Activated CD8-positive, alpha-beta memory T cell treated with anti-CD3 and anti-CD28 coated beads for 24 hours (primary cell): ENCODE results near the gene DOCK4.

ENCODE experiments used
- DNase-seq: peaks from one replicate; pipeline ENCODE4 v3.0.0-alpha.2; 2020

Gene DOCK4

DNA sequence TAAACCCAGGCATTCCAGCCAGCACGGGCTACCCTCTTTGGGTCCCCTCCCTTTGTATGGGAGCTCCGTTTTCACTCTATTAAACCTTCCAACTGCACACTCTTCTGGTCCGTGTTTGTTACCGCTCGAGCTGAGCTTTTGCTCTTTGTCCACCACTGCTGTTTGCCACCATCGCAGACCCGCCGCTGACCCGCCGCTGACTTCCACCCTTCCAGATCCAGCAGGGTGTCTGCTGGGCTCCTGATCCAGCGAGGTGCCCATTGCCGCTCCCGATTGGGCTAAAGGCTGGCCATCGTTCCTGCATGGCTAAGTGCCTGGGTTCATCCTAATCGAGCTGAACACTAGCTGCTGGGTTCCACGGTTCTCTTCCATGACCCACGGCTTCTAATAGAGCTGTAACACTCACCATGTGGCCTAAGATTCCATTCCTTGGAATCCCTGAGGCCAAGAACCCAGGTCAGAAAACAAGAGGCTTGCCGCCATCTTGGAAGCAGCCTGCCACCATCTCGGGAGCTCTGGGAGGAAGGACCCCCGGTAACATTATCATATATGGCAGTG is 14.8 kb upstream of the DOCK4 start:
- DNase-seq, result no peak

DNA sequence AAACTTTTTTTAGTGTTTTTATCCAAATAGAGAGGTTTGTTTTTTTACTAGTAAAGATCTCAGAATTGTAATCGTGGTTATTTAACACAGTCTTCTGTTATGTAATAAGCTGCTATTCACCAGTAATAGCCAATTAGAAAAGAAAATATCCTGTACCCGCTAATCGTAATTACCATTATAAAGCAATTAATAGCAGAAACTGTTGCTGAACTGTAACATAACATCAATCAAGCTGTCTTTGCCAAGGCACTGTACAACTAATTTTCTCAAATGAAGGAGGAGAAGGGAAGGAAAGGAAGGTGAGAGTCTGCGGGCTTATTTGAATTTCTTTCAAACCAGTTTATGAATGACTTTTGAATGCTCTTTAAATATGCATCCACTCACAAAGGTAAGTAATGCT is 9.6 kb upstream of the DOCK4 start:
- DNase-seq, result no peak

DNA sequence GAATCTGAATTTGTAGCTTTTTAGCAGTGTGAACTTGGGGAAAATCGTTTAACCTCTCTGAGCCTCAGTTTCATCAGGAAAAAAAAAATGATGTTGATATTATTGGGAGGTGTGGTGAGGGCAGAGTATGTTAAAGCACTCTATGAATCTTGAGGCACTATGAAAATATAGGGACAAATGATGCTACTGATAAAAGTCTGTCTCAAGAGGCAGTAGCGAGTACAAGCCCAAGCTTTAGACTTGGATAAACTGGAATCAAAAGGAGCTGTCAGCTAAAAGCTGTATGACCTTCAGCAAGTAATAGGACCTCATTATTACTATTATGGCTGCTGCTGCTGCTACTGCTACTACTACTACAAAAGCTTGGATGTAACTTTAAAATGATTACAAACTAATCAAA is 8.7 kb upstream of the DOCK4 start:
- DNase-seq, result no peak

DNA sequence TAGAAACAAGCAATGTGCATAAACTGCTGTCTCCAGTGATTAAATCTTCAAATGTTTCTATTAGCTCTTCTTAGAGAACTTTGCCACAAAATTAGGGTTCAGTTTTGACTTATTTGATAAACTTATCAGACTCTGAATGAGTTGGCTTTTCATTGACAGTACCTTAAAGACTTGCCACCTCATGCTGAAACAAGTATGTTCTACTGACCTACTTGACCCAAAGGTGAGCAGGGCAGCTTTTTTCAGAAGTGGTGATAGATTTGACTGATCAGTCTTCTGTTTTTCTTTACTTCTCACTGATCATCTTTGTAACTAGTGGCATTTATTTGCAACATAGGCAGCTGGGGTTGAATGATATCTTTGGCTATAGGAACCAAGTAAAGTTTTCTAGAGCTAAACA is 8.1 kb upstream of the DOCK4 start:
- DNase-seq, result no peak

DNA sequence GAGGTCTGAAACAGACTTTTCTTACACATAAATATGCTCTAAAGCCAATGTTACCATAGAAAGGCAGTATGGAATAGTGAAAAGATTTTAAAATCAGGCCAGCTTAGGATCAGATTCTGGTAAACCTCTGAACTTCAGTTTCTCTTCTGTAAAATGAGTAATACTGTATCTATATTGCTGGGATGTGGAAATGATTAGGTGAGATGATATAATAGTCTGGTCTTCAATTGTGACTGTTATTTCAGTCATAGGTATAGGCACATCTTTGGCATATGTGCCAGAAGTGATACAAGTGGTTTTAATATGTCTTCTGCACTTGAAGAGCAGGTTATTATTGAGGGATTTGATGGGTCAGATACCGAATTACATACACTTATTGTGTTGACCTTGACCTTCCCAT is 7.5 kb upstream of the DOCK4 start:
- DNase-seq, result no peak

DNA sequence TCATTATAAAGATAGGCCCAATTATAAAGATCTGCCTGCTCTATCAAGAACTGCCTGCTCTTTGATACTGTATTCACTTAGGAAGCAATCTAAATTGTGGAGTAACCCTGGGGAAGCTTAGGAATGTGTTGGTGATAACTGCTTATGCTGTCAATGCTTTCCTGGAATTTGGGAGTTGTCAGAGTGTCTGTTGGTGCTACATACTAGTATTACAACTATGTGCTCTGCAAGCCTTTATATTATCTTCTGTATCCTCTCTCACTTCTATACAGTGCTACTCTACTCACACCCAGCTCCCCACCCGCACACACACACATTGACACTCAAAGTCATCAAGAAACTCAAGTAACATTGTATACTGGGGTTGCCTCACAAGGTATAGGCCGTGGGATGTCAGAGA is 6.4 kb upstream of the DOCK4 start:
- DNase-seq, result no peak

DNA sequence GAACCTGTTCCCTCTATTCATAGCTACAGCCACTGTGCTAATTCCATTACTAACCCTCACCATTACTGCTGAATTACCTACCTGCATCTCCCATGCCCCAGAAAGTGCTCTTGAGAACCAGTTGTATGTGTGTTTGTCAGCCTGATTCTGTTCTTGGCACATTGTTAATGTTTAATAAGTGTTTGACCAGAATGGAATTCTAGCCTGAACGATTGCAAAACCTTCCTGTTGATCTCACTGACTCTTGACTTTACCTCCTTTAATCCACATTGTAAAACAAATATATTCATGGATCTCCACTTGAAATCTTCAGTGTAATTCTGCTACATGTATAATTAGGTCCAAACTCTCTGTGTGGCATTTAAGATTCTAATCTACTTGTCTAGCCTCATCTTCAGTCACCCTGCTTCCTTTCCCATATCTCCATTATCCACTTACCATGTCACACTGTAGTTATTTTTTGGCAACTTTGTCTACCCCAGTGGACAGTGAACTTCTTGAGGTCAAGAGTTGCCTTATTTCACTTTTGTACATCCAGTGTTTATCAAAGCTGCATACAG is 5.2 kb upstream of the DOCK4 start:
- DNase-seq, result no peak

DNA sequence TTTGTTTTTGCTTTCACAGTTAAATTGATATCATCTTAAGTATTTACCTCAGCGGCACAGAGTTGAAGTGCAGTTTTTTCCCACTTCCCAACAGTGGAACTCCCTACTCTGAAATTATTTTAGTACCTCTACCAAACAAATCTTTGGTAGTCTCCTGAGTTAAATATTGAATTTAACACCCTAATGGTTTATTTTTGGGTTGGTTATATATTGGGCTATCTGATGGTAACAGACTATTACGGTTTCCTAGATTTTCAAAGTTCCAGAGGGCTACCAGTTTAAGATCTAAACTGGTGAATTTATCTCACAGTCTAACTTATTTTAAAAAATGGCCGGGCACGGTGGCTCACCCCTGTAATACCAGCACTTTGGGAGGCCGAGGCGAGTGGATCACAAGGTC is 1.6 kb upstream of the DOCK4 start:
- DNase-seq, result no peak

DNA sequence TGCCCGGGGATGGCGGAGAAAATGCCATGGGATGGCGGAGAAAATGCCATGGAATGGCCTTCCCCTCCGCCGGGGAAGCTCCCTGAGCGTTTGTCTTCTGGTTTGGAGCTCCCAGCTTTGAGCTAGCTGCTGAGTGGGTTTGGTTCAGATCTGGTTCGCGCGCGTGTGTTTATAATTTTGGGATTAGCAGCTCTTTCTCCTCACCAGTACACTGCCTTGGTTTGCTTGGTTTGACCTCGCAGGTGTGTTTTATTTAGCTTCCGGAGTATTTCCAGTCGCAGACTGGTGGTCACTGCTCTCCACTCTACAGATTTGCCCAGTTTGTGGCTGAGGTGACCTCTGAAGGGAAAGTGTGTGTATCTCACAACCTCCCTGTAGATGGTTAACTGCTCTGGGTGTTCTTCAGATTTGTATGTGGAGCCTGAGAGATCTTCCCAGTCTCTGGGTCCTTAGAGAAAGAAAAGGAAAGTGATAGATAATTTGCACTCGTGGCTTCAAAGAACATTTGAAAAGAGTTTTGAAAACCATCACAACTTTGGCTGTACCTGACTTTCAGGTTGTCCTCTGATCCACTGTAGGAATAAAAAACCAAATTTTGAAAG is 893 bp upstream of the DOCK4 start:
- no peak for DNase-seq

DNA sequence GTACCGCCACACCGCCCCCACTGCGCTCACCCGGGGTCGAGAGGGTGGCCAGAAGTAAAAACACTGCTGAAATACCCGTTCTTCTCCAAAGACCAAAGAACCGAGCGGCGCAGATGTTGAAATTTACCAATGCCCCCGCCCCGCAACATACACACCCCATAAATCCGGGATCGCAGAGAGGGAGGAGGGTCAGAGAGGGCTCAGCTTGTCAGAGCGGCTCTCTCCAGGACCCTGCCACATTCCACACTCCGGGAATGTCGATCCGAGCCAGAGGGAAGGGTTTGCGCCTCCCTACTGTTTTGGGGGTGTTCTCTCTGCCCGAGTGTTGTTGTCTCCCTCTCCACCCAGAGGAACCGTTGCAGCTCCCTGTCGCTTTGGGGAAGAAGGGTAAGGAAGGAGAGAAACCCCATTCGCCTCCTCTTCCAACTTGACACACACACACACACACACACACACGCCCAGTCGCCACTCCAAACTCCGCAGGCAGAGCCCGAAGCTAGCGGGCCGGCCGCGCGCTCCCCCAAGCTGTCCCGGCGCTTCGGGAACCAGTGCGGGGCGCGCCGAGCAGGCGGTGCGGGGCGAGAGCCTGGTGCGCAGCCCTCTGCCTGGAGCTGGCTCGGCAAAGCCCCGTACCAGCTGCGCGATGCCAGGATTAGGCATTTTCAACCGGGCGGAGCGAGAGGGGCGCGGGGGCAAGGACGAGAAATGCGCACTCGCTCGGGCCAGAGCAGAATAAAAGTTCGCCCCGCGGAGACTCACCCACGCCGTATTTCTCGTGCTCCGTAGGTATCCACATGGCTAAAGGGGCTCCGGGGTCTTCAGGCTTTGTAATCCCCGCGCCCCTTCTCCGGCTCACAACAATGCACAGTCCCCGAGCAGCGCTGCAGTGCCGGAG is 609 bp downstream of the DOCK4 start:
- peak; percentile 76 for DNase-seq

DNA sequence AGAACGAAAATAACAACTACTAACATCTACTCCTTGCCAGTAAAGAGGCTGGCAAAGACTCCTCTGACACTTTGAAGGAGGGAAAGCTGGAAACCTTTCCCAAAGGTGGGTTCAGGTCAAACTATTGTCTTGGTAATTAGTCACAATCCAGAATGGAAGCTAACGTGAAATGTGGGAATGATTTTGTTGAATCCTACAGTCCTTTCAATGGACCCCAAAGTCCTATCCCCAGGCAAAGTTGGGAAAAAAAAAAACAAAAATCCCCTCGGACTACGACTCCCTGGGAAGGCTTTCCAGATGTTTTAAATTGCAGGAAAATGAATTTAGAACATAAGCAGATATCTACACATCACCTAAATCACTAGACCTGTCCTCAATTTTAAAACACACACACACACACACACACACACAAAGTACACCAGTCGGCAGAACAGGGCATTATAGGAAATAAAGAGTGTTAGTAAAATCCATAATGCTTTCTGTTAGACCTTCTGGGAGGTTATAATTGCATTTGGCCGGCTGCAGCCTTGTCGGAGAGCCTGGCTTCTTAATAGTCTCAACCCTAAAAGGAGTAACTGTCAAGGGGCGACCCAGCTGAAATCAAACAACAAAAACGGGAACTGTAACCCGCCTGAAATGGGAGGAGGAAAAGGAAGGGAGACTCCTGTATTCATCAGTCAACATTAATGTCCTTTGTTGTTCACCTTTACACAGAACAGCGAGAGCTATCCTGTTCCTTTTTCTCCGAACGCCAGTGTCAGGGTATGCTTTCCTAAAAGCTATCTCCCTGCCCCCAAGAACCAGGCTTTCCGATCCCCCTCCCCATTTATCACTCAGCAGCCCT is 1.5 kb downstream of the DOCK4 start:
- DNase-seq, result no peak

DNA sequence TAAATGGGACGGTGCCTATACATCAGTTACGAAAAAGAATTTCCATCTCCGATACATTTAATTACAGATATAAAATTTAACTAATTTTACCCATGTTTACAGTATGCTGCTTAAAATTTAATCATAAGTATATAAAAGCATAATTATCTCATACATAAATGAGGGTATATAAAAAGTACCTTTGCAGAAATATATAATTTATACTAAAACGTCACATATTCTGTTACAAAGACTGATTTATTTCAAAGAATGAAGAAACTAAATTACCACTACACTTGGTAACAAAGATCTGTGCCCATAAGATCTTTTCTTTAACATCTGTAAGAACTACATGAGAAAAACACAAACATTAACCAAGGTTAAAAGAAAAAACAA is 2.8 kb downstream of the DOCK4 start:
- no peak for DNase-seq

DNA sequence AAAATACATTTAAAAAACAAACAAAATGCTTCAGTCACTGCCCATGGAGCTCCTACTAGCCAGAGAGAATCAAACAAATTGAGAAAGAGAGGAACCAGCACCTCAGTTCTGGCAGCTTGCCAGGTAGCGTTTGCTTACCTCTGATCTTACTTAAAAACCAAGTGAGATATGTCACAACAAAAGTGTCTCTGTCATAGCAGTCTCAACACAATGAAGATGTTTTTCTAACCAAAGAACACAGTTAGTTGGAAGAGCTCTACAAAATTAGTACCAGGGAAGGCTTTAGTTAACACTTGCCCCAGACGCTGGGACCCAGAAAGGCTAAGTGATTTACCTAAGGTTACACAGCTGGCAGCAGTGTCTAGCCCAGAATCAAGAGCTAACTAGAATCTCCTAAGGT is 3.4 kb downstream of the DOCK4 start:
- DNase-seq, result no peak

DNA sequence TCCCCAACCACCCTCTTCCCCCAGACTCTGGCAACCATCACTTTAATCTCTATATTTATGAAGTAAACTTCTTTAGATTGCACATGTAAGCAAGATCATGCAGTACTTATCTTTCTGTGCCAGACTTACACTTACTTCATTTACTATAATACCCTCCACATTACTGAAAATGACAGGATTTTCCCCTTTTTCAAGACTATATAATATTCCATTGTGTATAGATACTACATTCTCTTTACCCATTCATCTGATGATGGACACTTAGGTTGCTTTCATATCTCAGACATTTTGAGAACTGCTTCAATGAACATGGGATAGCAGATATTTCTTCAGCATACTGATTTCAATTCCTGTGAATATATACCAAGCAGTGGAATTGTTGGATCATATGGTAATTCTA is 4.4 kb downstream of the DOCK4 start:
- DNase-seq, result no peak

DNA sequence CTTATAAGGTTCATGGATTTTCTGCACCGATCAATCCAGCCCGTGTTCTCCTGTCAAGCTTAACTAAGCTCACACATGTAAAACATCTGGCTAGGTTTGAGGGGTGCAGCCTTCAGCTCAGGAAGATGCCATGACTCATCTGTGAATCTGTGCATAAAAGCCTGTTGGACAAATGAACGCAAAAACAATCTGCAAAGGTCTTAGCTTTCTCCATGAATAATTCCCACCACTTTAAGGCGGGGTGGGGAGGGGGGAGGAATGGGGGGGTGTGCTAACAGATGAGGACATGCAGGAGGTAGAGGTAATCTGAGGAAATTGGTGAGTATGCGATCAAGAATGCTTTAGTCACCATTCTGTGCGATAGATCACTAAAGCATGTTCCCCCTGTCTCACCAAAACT is 4.8 kb downstream of the DOCK4 start:
- DNase-seq, result no peak

DNA sequence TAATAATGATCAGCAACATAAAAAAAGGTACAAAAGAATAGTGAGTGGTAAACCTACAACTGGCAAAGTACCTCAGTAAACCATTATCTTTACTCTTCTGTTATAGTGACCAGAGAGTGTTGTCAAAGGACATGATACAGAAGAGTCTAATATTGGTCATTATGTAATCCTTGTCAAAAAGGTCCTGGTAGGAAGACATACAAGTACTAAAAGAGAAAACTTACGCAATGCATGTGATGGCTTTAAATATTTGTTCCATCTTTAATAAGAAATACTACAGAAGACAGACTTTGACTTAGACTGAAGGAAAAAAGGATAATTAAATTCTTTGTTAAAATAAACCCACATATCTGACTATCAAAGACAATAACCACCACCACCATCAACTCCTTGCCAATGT is 6.5 kb downstream of the DOCK4 start:
- no peak for DNase-seq

DNA sequence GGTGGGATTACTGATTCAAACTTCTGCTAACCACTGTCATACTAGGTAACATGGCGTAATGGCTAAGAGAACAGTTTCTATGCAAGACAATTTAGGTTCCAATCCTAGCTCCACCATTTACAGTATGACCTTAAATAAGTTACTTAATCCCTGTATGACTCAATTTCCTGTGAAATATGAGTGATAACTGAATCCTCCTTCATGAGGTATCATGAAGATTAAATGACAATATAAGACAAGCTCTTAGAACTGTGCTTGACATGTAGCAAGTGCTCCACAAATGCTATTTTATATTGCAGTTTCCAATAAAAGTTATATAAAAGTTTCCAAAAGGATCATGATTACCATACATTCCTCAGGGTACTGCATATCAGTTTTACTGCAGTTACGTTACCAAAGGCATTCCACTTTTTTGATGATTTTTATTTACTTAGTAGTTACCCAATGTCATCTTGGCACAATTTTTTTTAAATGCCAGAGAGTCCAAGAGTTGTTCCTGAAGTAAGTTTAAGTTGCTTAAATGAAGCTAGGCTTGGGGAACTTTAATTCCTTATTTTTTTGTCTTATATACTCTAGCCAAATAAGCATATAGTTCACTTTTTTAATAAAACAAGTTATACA is 7.1 kb downstream of the DOCK4 start:
- no peak for DNase-seq

DNA sequence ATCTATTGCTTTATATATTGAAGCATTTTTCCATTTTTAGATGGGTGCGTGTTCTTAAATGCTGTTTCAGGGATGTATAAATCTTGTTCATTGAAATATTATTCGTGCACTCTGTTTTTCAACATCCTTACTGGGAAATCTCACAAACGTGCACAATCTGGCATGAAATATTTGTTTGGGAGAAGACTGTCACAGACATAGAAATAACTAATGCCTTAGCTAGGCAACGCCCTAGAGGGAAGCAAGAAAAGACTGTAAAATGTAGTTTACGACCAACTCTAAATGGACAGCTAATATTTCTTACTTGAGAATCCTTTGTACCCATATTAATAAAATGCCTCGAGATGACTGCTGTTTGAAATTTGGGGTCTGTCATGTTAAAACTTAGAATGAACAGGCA is 8.9 kb downstream of the DOCK4 start:
- DNase-seq, result no peak

DNA sequence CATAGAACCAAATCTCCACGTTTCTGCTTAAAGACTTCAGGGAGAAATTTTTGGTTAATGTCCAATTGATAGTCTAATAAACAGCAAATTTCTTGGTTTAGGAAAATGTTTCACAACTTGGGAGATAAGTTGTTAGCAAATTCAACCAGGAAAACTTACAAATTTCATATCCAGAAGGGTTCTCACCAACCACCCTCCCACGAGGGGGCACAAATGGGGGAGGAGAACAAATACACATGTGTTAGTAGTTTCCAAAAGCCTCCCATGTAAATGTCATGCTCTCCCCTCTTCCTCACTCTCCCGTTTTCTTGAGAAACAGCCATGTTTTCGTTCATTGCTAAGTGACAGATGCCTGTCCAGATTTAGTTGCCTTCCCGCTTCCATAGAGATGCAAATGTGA is 10.5 kb downstream of the DOCK4 start:
- DNase-seq, result no peak

DNA sequence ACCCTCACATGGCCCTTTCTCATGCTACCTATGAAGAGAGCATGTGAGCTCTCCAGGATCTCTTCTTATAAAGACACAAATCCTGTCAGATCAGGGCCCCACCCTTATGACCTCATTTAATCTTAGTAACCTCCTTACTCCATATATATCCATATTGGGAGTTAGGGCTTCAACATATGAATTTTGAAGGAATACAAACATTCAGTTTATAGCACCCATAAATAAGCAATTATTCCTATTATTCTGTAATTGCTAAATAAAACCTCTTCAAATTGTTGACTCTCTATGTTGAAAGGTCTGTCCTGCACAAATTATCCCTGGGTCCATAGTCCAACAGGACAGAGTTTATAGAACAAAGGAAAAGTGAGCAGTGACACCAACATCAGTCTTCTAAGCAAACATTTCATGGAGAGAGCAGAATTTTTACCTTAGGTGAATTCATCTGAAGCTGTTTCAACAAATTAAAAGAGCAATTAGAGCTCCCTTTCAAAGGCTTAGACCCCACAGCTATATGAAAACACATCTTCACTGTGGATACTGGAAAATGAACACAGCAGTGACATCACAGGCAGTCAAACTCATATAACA is 12.2 kb downstream of the DOCK4 start:
- no peak for DNase-seq

DNA sequence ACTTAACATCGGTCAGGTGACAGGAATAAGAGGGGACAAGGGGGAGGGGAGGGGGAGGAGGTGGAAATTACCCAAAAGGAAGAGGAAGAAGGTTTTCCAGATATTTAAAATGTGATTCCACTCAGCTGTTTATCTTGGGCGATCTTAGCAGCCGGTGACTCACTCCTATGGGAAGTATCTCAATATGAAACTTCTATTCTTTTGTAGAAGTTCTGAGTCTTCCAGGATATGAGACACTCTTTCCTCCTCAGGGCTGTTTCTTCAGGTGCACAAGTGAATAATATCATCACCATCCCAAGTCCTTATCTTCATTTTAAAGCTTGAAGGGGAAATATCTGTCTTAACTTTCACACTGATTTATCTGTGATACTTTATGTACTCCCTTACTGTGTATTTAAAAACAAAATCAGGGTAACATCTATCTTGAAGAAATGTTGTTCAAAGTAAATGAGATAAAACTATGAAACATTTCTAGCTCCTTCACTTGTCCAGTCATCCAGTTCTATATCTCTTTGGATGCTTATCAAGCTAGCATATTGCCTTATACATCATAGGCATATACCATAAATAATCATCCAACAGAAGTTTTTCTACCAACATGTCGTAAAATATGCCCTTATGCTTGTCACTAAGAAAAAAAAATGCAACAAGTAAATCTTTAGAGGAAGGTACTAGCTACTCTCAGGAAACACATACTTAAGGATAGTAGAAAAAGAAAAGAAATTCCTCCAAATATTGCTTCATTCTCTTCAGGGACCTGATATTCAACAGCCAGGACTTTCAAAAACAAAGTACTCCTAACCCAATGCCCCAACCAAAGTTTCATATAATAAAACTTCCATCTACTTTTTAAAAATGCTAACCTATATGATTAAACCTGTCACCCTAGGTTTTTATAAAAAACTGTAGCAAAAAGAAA is 13.7 kb downstream of the DOCK4 start:
- DNase-seq, result no peak
